ENCODE measurements around the gene CA10. TPM values are rescaled to one million over a fixed set of nuclear protein-coding genes. Genes with fewer than 3 reads are reported as not detected.

The CA10 gene
- total and polyA plus RNA-seq, 2 of the 4 experiments (the other 2 are of a cell fraction): not detected

- Histone ChIP-seq H3K9ac (ENCODE audit: low read depth, low read length) (no peak overlapping the region), H3K4me1 (ENCODE audit: control insufficient read depth, insufficient read depth, low read length) (no peaks in the 10 kb centered on the region), H3K14ac (replicated peaks; ENCODE audit: low read depth, low read length) (no peak overlapping the region), H2AK9ac (replicated peaks; ENCODE audit: low read depth, low read length, poor library complexity) (no peak overlapping the region), H3K27ac (ENCODE audit: insufficient read depth, low read length) (no peak overlapping the region), H4K91ac (ENCODE audit: insufficient read depth, low read depth, low read length) (no peak overlapping the region), H3K79me1 (ENCODE audit: low read depth in 1 of 2, low read length in 2 of 2) (no peaks in the 10 kb centered on the region), H4K8ac (ENCODE audit: low read depth in 2 of 2, low read length in 2 of 2) (no peak overlapping the region), H3K9me3 (ENCODE audit: control insufficient read depth, insufficient read depth, low read length) (peaks cover 20% of the 10 kb centered on the region), H3K4me3 (ENCODE audit: insufficient read depth, low read depth, low read length) (no peak overlapping the region), H3K18ac (ENCODE audit: low read depth, low read length) (no peak overlapping the region), H3K56ac (ENCODE audit: extremely low read depth, insufficient read depth, low read length) (no peak overlapping the region), H2BK120ac (ENCODE audit: low read depth, low read length) (no peak overlapping the region), H4K20me1 (ENCODE audit: insufficient read depth, low read length) (no peaks in the 10 kb centered on the region), H4K5ac (ENCODE audit: low read depth, low read length) (no peak overlapping the region), H3K9me1 (ENCODE audit: insufficient read depth, low read length) (no peaks in the 10 kb centered on the region), H2BK15ac (ENCODE audit: low read depth, low read length) (no peak overlapping the region), H3K36me3 (ENCODE audit: control insufficient read depth, insufficient read depth, low read length) (no peaks in the 10 kb centered on the region), H3K4ac (ENCODE audit: low read depth, low read length) (no peak overlapping the region), H3K23ac (ENCODE audit: low read depth, low read length) (no peak overlapping the region), H2BK5ac (ENCODE audit: low read depth, low read length, poor library complexity, severe bottlenecking) (no peak overlapping the region), H3K4me2 (ENCODE audit: low read depth, low read length) (no peak overlapping the region), H2AFZ (replicated peaks; ENCODE audit: low read length, poor library complexity) (no peak overlapping the region), H2AK5ac (ENCODE audit: low read depth, low read length) (no peak overlapping the region), H2BK20ac (ENCODE audit: low read depth, low read length) (no peak overlapping the region), H3K27me3 (ENCODE audit: control insufficient read depth, insufficient read depth, low read length) (no peaks in the 10 kb centered on the region)
- POLR2A ChIA-PET (ENCODE audit: unreplicated experiment): no interaction called here
- BruUV-seq (replicated peaks): no TSS peak
- CTCF ChIA-PET: no interaction called here
- intact Hi-C loops (cut with micrococcal nuclease): no loop called here
- no peak for ATAC-seq (ENCODE audit: low read depth)
- no peak for TF ChIP-seq RFX5 (IDR thresholded peaks at IDR 0.05; ENCODE audit: low read depth, low read length)
- TF ChIP-seq SMC3 (IDR thresholded peaks at IDR 0.05; ENCODE audit: low read depth, low read length): no peak
- TF ChIP-seq BHLHE40 (IDR thresholded peaks at IDR 0.05; ENCODE audit: low read depth, low read length): no peak
- TF ChIP-seq FOS (IDR thresholded peaks at IDR 0.05; ENCODE audit: low read depth, low read length): no peak
- no peak for TF ChIP-seq CEBPB (IDR thresholded peaks at IDR 0.05; ENCODE audit: low read depth, low read length)
- no peak for TF ChIP-seq RCOR1 (IDR thresholded peaks at IDR 0.05; ENCODE audit: insufficient replicate concordance, low read length)
- no peak for TF ChIP-seq USF2 (IDR thresholded peaks at IDR 0.05; ENCODE audit: low read depth, low read length)
- TF ChIP-seq NFE2L2 (IDR thresholded peaks at IDR 0.05; ENCODE audit: low read depth, low read length): no peak
- TF ChIP-seq CHD1 (IDR thresholded peaks at IDR 0.05; ENCODE audit: low read depth, low read length): no peak
- no peak for TF ChIP-seq MAZ (IDR thresholded peaks at IDR 0.05; ENCODE audit: borderline replicate concordance, low read depth, low read length)
- no peak for TF ChIP-seq ELK1 (IDR thresholded peaks at IDR 0.05; ENCODE audit: borderline replicate concordance, low read depth, low read length)
- TF ChIP-seq POLR2A (IDR thresholded peaks at IDR 0.05; ENCODE audit: low read depth, low read length): no peak
- no peak for TF ChIP-seq RAD21 (IDR thresholded peaks at IDR 0.05; ENCODE audit: low read length)
- no peak for TF ChIP-seq CTCF (conservative IDR thresholded peaks at IDR 0.05; ENCODE audit: low read depth, low read length)
- TF ChIP-seq MXI1 (IDR thresholded peaks at IDR 0.05; ENCODE audit: borderline replicate concordance, low read depth, low read length): no peak
- in situ Hi-C loops (cut with MboI; ENCODE audit: low sequenced_read_pairs): loop anchor here (10.0 kb wide), 1 partner anchor 56 kb away; no protein-coding TSS in a partner anchor
- no peak for DNase-seq
- WGBS, 2 experiments (ENCODE audit: extremely low coverage in 2 of 2, insufficient read length in 1 of 2): no CpG with 5 or more reads among the region's 1 CpG
- dilution Hi-C loops (cut with HindIII; ENCODE audit: low sequenced_read_pairs, unreplicated experiment): no loop called here
Observed at GRCh38 chr17:51830451-51830850, 328.1 kb downstream of the CA10 start.
